ENCODE results near the gene EMP3. TPM values are rescaled to one million over a fixed set of nuclear protein-coding genes. Genes with fewer than 3 reads are reported as not detected.

Gene EMP3
- total and polyA plus RNA-seq, 2 of the 13 experiments (the other 11 are each of a cell fraction or from before 2014, with no cell fraction given), result 2.2 to 7.8 TPM

- FAIRE-seq, result no peak
- in situ Hi-C loops (cut with HindIII; ENCODE audit: extremely low pct_ligation_motif_present, low pct_unique_long_range_greater_than_20kb), result no loop called here
These were observed 40.5 kb upstream of the EMP3 start for GRCh38 chr19:48284896-48285295.

More at GRCh38 chr19:48284896-48285295, 40.5 kb upstream of the EMP3 start:
- H3K4me2 ChIP-seq (ENCODE audit: low read depth, low read length), result no peak overlapping the region
- ATAC-seq, result no peak
- no TSS peak for BruUV-seq (replicated peaks)
- peaks cover 9 to 41% of the 10 kb centered on the region in 2 experiments for H3K36me3 ChIP-seq (replicated peaks in 1 of 2; ENCODE audit: control insufficient read depth in 1 of 2, insufficient read depth in 2 of 2, low read length in 2 of 2)
- ChIA-PET CTCF (ENCODE audit: low intra/inter-chr PET ratio, low total read pairs) (no interaction called here), POLR2A (no interaction called here)
- no peak overlapping the region for H3K27ac ChIP-seq (ENCODE audit: extremely low read length, insufficient read depth, low read length)
- H3K9me3 ChIP-seq (ENCODE audit: low read length), result peaks cover 8% of the 10 kb centered on the region
- H3K79me2 ChIP-seq (ENCODE audit: insufficient read depth, low read length), result no peaks in the 10 kb centered on the region
- intact Hi-C loops (cut with micrococcal nuclease; ENCODE audit: unreplicated experiment), result no loop called here
- H2AFZ ChIP-seq (ENCODE audit: low read length), result no peak overlapping the region
- TF ChIP-seq ZBTB46 (CRISPR knock-in tag; IDR thresholded peaks at IDR 0.05; ENCODE audit: borderline replicate concordance) (no peak), ZNF691 (CRISPR knock-in tag; IDR thresholded peaks at IDR 0.05; ENCODE audit: borderline replicate concordance, low read depth) (no peak), TCF12 (IDR thresholded peaks at IDR 0.05) (no peak), TCF12 (CRISPR knock-in tag; IDR thresholded peaks at IDR 0.05) (no peak), ZFX (CRISPR knock-in tag; IDR thresholded peaks at IDR 0.05; ENCODE audit: low read depth) (no peak), ZNF615 (CRISPR knock-in tag; IDR thresholded peaks at IDR 0.05; ENCODE audit: borderline replicate concordance) (no peak), ZNF766 (CRISPR knock-in tag; IDR thresholded peaks at IDR 0.05; ENCODE audit: borderline replicate concordance) (no peak)
- H3K27me3 ChIP-seq (ENCODE audit: control insufficient read depth in 1 of 2, insufficient read depth in 2 of 2, low read length in 2 of 2), result no peaks in the 10 kb centered on the region
- DNase-seq (ENCODE audit: low spot score), result no peak
- H4K20me1 ChIP-seq (ENCODE audit: insufficient read depth, low read length), result no peaks in the 10 kb centered on the region
- WGBS (ENCODE audit: low lambda C conversion rate), result 95% methylated on average over 4 of the region's 4 CpGs
- no peak overlapping the region for H3K4me3 ChIP-seq (replicated peaks in 1 of 3; ENCODE audit: insufficient read depth in 1 of 3, low read depth in 2 of 3, low read length in 3 of 3)
- H3K9ac ChIP-seq (ENCODE audit: insufficient read depth, low read depth, low read length), result no peak overlapping the region
- no peaks in the 10 kb centered on the region for H3K4me1 ChIP-seq (ENCODE audit: insufficient read depth, low read length)
